WI38 (cell line): ENCODE results near the gene CEACAM21.

Source experiments
- H3K4me3 ChIP-seq: 2 replicates; pipeline ENCODE4 v1.5.1; 2011; ENCODE audit warnings: low read depth, mild to moderate bottlenecking, control low read depth, low read length
- TF ChIP-seq, protein P1 (sequence below): IDR thresholded peaks from 2 replicates; pipeline ENCODE4 v1.5.1; 2012; ENCODE audit warnings: low read depth, mild to moderate bottlenecking, control low read depth, low read length

Gene CEACAM21

DNA sequence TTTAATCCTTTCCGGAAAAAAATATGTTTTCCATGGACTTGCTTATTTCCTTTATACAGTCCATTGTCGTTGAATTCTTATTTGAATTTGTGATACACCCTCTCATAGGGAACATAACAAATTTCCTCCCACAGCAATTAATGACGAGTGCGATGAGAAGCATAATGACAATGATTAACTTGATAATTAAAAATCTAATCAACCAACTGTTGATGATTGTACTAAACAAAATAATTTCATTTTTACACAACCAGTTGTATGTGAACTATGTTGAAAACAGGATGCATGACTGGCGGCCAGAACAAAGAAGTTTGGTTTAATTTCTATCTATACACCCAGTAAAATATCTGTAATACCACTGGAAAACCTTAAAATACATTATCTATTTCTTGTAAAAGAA is 26.1 kb upstream of the CEACAM21 start:
- TF ChIP-seq, protein P1, sequence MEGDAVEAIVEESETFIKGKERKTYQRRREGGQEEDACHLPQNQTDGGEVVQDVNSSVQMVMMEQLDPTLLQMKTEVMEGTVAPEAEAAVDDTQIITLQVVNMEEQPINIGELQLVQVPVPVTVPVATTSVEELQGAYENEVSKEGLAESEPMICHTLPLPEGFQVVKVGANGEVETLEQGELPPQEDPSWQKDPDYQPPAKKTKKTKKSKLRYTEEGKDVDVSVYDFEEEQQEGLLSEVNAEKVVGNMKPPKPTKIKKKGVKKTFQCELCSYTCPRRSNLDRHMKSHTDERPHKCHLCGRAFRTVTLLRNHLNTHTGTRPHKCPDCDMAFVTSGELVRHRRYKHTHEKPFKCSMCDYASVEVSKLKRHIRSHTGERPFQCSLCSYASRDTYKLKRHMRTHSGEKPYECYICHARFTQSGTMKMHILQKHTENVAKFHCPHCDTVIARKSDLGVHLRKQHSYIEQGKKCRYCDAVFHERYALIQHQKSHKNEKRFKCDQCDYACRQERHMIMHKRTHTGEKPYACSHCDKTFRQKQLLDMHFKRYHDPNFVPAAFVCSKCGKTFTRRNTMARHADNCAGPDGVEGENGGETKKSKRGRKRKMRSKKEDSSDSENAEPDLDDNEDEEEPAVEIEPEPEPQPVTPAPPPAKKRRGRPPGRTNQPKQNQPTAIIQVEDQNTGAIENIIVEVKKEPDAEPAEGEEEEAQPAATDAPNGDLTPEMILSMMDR: no peak
- H3K4me3 ChIP-seq: no peak overlapping the region

DNA sequence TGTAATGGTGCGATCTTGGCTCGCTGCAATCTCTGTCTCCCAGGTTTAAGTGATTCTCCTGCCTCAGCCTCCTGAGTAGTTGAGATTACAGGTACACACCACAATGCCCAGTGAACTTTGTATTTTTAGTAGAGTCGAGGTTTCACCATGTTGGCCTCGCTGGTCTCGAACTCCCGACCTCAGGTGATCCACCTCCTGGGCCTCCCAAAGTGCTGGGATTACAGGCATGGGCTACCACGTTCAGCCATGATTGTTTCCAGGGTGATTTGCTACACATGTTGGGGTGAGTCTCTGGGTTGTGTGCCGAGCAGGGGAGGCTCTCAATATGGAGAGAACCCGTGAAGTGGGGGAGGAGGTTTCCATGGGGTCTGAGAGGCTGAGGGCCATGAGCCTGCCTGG is 24.8 kb upstream of the CEACAM21 start:
- H3K4me3 ChIP-seq: no peak overlapping the region
- TF ChIP-seq, protein P1: no peak

DNA sequence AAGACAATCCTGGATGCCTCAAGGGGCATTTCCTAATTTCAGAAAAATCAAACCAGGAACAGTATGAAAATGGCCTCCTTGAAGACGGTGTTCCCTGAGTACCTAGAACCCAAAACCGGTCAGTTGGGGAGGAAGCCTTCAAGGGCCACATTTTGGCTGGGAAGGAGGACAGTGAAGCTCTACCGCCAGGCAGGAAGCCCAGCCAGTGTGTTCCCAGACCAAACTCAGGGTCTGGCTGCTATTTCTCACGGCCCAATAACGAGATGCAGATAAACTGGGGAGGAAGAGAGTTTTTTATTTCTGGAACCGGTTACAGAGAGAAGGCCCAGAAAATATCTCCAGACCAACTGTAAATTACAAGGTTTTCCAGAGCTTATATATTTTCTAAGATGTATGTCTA is 24.3 kb upstream of the CEACAM21 start:
- no peak overlapping the region for H3K4me3 ChIP-seq
- TF ChIP-seq, protein P1: no peak

DNA sequence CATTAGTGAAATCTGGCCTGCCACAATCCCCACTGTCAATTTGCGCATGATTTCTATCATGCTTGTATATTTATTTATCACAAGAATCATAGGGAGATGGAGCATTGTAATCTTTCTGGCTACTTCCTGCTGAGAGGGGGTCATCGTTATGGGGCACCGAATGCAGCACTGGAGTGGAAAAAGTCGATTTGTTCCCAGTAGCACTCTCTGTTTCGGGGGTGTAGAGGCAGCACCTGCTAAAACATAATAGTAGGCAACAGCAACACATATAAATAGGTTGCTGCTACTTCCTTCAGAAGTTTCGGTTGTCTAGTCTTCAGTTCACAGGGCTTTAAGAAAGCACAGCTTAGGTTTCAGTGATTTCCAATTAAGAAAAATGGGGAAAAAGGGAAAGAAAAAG is 23.4 kb upstream of the CEACAM21 start:
- TF ChIP-seq, protein P1: no peak
- H3K4me3 ChIP-seq: no peak overlapping the region

DNA sequence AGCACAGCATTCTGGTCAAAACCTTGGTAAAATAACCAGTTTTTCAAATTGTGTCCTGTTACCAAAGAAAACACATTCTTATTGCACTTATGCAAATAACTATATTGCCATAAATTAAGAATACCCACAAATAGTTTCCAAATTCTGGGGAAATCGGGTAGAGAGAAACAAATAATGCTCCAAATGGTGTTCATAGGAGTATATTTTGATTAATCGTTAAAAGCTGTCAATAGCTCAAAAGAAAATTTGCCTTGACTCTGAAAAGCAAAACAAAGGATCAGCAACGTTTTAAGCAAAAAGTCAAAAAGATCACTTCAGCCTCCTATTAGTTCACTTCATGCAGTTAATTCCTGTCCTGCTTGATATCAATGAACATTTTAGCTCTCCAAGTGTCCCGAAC is 22.2 kb upstream of the CEACAM21 start:
- TF ChIP-seq, protein P1: no peak

DNA sequence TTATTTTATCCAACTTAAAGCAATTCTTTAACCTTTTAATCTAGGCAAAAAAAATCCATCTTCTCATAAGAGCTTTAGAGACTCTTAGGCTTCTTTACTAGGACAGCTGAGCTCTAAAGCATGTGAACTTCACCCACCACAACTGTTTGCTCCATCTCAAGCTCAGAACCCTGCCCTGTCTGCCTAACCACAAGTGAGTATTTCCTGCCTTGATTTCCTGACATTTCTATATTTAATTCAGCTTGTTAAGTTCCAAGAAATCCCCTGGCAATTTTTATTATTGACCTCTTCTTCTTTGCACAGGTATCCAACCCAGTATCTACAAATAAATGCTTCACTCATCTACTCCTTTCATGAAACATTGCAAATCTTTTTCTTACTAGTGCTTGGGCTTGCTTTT is 21.1 kb upstream of the CEACAM21 start:
- TF ChIP-seq, protein P1: no peak
- H3K4me3 ChIP-seq: no peak overlapping the region

More for the DNA sequence above, 22.2 kb upstream of the CEACAM21 start:
- H3K4me3 ChIP-seq: no peak overlapping the region

DNA sequence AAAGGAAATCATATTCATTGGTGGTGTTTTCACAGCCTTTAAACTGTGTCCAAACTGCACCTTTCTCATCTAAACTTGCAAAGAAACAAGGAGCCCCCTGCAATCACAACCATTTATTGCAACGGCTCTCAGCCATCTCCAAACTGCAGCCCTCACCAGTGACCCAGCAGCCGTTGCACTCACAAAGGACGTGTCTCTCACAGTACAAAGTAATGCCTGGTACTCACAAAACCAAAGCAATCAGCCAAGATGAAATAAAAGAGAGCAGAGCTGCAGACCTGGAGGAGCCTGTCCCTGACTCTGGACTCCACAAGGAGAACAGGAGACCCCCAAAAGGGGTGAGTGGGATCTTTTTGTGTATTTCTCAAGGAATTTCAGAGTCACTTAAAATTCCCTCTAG is 20.2 kb upstream of the CEACAM21 start:
- TF ChIP-seq, protein P1: no peak
- no peak overlapping the region for H3K4me3 ChIP-seq
